ENCODE data around the gene ATP1B4.
"Not testable (repeated sequence)": the region's sequence is repeated elsewhere in the genome, so short reads cannot be mapped to it uniquely, and the experiment has no call there.

Gene ATP1B4

DNA sequence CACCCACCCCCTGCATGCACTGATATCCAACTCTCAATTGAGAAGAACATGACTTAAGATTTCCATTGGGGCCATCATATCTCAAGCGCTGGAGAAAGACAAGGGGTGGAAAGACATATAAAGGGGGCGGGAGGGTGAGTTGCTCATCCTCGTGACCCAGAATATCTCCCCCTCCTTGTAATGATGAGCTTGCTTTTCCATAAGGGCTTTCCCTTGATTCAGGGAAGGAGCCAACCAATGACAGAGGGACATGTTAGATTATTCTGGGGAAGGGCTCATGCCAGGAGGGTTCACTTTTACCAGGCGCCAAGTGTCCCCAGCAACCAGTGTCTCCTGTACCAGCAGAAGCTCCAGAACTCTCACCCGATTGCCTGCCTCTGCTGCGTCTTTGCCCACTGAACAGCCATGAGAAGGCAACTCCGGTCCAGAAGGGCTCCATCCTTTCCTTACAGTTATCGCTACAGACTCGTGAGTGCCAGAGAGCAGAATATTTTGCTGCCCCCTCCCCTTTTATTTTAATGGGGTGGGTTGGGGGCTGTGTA lies at the start of gene ATP1B4:
Gene ATP1B4, plus strand, starts transcription at position 326 of the 542 bp plus-strand sequence. Its CDS starts 80 bp downstream, at position 406.
- DNase-seq (ENCODE audit: low read depth): no peak

DNA sequence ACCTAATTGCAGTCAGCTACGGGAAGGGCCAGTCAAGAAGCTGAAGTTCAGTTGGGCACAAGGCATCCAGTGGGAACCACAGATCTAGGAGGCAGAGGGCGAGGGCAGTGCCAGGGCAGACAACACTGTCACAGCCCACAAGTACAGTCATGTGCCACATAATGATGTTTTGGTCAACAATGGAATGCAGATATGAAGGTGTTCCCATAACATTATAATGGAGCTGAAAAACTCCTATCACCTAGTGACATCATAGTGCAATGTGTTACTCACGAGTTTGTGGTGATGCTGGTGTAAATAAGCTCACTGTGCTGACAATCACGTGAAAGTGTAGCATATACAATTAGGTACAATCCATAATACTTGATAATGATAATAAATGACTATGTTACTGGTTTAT lies 46.1 kb upstream of the ATP1B4 start:
- DNase-seq (ENCODE audit: low read depth): no peak

DNA sequence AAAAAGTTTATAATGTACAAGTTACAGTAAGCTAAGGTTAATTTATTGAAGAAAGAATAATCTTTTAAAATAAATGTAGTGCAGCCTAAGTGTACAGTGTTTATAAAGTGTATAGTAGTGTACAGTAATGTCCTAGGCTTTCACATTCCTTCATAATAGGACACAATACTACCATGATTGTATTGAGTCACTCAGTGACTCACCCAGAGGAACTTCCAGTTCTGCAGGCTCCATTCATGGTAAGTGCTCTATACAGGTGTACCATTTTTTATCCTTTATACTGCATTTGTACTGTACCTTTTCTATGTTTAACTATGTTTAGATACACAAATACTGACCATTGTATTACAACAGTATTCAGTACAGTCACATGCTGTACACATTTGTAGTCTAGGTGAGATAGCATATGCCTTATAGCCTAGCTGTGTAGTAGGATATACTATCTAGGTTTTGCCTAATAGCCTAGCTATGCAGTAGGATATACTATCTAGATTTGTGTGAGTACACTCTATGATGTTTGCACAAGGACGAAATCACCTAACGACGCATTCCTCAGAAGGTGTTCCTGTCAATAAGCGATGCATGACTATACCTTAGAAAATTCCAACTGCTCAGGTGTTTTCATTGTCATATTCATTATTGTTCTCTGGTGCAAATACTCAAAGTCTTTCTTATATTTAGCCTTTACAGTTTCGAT lies 45.2 kb upstream of the ATP1B4 start:
- DNase-seq (ENCODE audit: low read depth): no peak

DNA sequence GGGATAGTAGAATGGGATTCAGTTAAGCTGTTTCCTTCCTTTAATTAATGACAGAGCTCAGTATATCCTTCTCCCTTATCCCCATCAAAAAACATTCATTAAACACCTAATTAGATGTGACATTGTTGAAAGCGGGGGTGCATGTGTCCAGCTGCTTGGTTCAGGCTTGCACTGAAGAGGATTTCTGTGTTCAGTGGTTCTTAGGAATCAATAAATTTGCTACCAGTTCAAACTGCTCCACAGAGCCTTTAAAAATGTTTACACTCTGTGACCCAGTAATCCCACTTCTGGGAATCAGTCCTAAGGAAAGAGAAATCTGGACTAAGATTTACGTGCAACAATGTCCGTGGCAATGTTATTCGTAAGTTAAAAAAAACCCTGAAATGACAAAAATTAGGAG lies 43.5 kb upstream of the ATP1B4 start:
- DNase-seq (ENCODE audit: low read depth): no peak

DNA sequence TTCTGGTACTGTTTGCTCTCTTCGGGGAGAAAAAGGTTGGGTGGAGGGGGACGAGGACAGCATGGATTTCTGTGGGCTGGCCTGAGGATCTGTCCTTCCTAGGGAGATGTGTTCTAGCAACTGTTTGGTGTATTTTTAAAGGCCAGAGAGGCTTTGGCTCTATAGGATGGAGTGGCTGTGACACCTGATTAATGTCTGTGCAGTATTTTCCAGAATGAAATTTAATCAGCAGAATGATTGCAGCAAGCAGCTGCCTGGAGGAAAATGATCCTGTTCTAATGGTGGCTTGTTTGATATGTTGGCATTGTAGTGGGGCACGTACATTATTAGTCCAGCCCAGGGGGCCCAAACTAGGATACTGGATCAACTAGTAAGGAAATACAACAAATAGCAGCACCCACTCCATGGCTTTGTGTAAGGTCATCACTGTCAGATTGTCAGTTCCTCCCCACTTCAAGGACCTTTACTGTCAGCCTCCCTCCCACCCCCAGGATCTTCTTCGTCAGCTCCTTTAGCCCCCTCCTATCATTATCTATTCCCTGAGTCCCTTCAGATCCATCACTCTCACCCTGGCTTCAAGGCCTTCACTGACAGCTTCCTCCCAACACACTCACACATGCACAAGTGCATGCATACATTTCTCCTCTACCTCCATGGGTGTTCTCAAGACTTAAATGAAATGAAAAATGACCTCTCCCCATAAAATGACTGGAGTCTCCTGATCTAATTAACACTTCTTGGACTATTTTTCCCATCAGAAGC lies 40.2 kb upstream of the ATP1B4 start:
- DNase-seq (ENCODE audit: low read depth): no peak

DNA sequence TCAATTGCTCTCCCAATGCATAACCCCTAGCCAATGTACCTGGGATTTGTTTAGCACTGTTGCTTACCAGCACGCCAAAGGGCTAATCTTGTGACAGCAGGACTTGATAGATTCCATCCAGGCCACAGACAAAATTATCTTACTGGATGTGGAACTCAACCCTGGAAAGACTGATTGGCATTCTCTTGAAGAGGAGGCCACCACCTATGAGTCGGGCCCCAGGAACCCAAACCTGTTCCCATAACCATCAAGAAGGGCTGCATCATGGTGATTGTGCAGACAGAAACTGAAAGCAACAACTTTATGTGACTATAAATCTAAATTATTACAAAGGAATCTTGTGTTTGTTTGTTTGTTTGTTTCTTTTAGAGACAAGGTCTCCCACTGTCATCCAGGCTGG lies 30.8 kb upstream of the ATP1B4 start:
- DNase-seq (ENCODE audit: low read depth): no peak

DNA sequence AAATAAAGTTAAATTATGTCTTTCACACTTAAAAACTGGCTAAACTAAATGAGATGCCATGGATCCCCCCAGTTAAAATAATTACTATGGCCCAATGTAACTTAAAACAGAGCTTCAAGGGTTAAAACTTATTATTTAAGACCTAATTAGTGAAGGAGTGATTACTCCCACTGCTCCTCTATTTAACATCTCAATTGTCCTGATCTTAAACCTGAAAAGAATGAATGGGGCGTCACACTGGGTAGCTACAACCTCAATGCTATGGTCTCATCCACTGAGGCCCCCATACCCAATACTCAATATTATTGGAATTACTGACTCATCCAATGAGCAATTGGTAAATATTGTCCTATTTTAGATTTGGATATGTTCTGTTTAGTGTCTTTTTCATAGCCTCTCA lies 29.5 kb upstream of the ATP1B4 start:
- no peak for DNase-seq (ENCODE audit: low read depth)

DNA sequence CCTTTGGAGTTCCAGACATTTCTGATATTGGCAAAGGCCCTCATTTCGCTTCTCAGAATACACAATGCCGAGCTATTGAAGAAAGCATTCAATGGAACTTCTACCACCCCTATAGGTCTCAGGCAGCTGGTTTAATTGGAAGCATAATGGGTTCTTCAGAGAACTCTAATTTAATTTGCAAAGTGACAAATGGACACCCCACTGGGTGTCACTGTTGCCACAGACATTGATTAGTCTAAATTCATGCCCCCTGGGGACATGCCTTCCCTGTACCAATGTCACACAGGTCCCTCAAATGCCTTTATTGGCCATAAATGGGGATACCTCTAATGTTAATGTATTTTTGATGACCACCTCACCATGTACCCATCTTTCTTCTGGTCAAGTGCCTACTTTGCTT lies 27.7 kb upstream of the ATP1B4 start:
- no peak for DNase-seq (ENCODE audit: low read depth)

DNA sequence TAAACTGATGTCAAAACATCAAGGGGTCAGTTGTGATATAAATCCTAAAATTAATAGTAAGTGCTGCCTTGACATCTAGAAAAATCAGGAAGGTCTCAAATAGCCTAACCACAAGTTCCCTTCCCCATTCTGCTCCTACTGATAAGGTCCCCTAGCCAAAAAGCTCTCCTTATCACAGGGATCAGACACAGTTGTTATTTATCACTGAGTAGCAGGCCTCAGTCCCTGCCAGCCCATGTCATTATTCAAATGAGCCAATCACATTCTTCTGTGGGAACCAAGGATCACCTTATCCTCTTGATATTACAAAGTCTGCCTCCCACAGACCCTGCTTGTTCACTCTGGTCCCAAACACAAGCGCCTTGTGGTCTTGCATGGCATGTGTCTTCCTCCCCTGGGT lies 27.3 kb upstream of the ATP1B4 start:
- DNase-seq (ENCODE audit: low read depth): no peak

DNA sequence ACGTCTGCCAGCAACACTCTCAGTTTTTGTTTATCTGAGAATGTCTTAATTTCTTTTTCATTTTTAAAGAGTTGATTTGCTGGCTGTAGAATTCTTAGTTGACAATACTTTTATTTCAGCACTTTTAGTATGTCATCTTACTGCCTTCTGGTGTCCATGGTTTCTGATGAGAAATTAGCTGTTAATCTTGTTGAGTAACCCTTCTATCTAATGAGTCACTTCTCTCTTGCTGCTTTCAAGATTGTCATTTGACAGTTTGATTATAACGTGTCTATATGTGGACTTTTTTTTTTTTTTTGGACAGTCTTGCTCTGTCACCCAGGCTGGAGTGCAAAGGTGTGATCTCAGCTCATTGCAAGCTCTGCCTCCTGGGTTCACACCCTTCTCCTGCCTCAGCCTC lies 26.6 kb upstream of the ATP1B4 start:
- DNase-seq (ENCODE audit: low read depth): no peak

DNA sequence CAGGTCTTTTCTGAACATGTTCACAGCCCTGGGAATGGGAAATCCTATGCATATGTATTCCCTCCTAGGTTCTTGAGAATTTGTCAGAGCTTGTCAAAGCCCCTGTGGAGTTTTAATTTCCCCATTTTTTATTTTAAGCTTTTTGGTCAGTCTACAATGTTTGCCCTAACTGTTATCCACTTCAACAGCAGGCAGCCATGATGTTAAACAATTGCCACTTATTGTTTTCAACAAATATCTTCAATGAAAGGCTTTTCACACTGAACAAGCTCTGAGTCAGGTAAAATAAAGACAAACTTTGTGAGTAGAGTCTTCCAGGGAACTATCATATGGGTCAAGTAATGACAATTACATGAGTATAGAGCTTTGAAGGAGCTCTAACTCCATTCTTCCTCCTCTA lies 25.0 kb upstream of the ATP1B4 start:
- DNase-seq (ENCODE audit: low read depth): no peak

DNA sequence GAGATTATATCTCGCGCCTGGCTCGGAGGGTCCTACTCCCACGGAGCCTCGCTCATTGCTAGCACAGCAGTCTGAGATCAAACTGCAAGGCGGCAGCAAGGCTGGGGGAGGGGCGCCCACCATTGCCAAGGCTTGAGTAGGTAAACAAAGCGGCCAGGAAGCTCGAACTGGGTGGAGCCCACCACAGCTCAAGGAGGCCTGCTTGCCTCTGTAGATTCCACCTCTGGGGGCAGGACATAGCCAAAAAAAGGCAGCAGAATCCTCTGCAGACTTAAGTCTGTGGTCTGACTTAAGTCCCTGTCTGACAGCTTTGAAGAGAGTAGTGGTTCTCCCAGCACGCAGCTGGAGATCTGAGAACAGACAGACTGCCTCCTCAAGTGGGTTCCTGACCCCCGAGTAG lies 17.3 kb upstream of the ATP1B4 start:
- DNase-seq (ENCODE audit: low read depth): not testable (repeated sequence)

DNA sequence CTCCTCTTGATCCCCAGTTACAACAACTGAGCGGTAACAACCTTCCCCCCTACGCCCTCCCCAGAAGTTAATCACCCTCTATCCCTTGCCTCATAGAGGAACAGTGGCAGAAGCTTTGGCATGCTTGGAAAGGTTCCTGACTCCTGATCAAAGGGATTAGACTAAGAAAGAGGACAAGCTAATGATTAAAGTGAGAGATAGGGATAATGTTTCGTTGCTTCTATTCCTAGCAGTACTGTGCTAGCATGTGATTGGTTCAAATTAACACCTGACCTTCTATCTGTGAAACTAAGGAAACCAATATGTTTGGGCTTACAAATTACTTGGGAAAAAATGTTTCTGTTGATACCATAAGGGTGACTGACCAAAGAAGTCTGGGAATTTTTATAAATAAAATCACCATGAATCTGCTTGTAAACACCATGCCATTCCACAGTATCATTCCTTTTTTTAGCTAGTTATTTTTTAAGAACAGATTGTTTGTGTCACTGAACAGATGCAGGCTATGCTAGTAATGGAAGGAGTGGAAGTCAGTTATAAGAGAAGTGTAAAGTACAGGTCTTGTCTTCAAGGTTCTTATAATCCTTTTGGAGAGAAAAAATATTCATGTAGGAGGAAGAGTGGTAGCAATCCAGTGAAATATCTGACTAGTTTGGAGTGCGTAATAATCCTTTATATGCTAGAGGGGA lies 11.3 kb upstream of the ATP1B4 start:
- no peak for DNase-seq (ENCODE audit: low read depth)

DNA sequence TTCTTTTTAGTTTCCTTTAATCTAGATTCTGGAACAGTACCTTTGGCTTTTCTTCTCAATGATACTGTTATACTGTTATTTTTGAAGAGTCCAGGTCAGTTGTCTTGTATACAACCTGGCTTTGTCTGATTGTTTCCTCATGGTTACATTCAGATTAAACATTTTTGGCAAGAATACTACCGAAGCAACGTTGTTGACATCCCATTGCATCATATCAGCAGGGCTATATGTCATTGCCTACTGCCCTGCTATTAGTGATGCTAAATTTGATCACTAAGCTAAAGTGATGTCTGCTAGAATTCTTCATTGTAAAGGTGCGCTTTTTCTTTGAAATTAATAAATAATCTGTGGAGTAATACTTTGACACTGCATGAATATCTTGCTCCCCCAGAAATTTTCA lies 5.8 kb upstream of the ATP1B4 start:
- no peak for DNase-seq (ENCODE audit: low read depth)

DNA sequence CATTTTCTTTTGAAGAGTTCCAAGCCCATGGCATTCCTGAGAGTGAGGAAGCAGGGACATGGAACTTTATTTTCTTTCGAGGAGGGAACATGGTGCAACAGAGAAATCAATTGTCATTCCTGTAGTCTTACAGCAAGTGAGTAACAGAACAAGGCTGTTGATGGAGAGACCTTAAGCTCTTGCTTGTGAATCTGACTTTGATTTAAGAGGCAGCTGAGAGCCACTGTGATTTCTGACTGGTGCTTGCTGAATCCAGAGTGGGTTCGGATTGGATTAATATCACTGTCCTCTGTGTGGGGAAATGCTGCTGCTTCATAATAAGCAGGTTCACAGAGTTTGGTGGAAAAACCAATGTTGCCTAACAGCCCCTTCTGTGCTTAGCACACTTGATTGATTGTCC lies 4.7 kb upstream of the ATP1B4 start:
- no peak for DNase-seq (ENCODE audit: low read depth)

DNA sequence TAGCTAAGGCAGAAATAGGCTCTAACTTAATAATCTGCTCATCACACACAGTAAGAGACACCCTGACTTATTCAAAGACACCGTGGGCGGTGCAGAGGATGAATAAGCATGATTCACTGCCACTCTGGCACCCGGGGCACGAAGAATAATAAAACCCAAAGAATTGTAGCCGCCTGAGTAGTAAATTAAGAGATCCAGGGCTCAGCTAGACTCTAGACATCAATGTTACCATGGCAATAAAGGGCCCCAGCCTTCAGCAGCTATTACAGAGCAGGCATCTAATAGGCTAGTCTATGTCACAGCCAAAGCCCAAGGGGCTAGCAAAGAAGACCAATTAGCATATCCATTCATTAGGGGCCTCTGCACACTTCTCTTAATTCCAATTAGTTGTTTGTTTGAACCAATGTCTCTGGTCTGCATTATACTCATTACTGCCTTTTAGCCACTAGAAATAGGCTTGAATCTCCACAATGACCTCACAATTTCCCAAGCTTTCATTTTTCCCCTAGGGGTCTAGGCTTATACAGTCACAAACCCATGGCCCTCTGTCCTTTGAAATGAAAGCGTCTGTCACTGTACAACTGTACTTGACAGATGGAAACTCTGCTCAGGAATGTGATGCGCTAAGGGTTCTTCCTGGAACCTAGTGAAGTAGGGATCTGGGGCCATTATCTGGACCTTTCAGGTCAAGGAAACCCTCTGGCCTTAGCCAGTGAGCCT lies 3.0 kb upstream of the ATP1B4 start:
- no peak for DNase-seq (ENCODE audit: low read depth)

DNA sequence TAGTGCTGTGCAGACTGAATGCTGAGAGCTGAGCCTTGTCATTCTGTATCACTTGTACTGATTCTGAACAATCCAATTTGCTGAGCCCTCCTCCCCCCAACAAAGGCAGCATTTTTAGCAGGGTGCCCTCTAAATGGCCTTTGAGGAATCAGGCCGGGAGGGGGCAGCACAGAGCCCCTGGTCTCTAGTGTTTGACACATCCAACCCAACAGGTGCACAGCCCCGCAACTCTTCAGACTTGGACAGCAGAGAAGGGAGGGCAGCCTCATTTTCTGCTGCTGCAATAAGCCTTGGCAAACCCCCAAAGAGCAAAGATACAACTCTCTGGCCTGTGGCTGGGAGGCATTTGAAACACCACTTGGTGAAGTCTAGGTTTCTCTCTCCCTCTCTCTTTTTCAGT lies 3.4 kb downstream of the ATP1B4 start:
- DNase-seq (ENCODE audit: low read depth): peak; percentile 5

DNA sequence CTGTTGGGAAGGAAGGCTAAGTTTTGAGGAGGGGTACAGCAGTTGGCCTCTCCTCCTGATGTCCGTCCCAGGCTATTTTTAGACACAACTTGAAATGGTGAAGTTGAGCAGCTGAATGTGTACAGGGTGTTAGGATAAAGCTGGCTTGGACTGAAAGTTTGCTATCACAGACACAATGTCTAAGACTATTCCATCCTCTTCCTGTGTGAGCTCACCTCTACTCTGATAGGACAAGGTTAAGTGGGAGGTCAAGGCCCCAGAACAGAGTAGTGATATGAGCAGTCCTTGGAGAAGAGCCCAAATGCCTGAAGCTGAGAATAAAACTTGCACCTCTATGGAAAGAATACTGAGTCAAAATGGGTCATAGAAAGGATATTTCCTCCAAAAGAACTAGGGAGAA lies 4.1 kb downstream of the ATP1B4 start:
- DNase-seq (ENCODE audit: low read depth): no peak

DNA sequence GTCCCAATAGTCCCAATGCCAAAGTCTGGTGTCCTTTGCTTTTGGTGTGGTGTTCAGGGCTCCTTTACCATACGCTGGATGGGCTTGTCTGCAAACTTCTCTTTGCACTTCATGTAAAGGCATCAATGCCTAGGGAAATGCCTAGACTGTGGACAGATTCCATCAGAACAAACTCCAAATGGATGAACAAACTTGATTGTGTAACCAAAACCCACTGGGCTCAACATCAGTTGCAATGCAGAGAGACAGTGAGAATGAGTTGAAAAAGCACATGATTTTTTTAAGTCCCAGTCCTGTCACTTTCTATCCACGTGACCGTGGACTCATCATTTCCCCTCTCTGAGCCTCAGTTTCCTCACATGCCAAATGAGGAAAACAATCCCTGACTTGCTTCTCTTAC lies 4.9 kb downstream of the ATP1B4 start:
- no peak for DNase-seq (ENCODE audit: low read depth)

DNA sequence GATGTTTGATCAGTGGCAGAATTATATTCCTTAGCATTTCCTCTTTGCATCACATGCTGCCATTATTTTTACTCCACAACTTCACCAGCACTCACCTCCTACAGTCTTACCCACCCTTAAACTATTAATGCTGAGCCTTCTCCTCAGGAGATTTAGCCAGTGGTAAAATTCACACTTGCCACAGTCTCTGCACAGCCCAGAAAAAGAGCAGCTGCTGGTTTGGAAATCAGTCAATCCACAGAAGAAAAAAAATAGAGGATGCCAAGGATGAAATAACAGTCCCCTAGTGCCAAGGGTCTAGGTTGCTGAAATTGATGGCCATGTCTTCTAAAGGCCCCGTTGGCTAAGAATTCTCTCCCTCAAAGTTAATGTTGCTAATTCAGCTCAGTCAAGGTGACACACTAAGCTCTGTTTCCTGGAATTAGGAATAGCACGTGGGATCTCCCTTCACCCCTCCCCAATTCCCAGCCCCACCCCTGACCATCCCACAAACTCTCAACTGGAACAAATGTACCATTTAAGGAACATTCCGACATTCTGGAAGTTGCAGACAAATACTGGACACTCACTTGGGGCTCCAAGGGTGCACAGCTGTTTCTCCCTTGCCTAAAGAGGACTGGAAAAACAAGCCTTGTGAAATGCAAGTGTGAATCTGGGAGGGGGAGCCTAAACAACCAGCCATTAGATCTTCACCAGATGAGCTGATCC lies 5.7 kb downstream of the ATP1B4 start:
- no peak for DNase-seq (ENCODE audit: low read depth)

DNA sequence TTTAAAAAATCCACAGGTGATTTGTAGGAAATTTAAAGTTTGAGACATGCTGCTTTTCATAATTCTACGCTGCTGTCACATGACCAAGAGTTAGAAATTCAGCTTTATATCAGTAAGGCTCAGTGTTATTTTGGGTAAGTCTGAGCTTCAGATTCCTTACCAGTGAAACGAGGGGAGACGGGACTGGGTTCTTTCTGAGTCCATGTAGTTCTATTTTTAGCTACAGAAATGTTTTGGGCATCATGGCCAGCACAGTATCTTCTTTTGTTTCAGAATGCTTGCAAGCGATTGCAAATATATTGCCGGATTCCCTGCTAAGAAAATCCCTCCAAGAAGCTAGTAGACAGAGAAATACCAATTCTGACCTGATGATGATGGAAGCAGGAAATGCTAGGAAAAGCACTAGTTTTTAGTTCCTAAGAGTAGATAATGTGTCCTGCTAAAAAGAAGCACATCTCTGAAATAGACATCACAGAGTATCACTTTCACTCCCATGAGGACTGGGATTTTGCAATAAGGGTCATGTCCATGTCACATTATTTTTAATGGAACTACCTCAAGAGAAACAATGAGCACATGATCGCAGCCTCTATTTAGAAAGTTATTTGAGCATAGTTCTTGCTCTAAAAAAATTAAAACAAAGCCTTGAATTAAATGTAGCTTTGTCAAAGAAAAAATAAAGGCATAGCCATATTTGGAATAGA lies 10.9 kb downstream of the ATP1B4 start:
- no peak for DNase-seq (ENCODE audit: low read depth)

Measured in activated T-helper 1 cell treated with Interleukin-2 at 50 U/mL for 16 hours (primary cell).